HG02973 (cell line): ENCODE measurements around the gene LRRC40.

ENCODE experiments used
- ATAC-seq: cut with Tn5 transposase; IDR thresholded peaks from one replicate; pipeline ENCODE4 v1.9.1; 2021; ENCODE audit warnings: moderate library complexity; ENCODE audit not compliant: unreplicated experiment

Gene LRRC40

DNA sequence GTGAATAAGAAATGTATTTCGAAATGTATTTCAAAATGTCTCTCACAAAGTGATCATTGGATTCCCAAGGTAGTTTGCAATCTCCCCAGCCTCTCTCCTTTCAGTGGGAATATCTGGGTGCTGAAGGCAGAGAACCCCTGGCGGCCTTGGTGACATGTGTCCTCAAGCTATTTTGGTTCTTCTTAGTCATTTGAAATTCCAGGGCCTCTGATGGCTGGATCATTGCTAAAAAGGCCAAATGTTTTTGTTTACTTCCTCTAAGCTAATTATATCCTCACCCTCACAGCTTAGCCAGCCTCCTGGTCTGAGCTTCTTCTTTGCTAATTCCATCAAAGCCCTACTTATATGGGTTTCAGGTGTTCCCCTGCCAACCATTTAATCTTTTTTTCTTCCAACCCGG lies 71.2 kb downstream of the LRRC40 start:
- no peak for ATAC-seq

DNA sequence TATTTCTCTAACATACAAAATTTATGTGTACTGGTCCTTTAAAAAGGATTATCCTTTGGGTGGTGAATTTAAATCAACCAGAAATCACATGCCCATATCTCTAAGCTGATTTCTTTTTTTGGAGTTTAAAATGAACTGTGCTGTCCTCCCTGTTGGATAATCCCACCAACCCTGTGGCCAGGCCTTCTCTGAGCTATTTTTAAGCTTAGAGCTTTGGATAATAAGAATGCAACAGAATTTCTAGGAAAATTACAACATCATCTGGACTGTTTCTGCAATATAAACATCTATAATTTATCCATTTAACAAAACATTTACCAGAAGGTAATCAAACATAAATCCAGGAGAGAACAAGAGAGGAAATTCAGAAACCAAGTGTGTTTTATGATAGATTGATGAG lies 88.3 kb downstream of the LRRC40 start:
- ATAC-seq, result no peak

DNA sequence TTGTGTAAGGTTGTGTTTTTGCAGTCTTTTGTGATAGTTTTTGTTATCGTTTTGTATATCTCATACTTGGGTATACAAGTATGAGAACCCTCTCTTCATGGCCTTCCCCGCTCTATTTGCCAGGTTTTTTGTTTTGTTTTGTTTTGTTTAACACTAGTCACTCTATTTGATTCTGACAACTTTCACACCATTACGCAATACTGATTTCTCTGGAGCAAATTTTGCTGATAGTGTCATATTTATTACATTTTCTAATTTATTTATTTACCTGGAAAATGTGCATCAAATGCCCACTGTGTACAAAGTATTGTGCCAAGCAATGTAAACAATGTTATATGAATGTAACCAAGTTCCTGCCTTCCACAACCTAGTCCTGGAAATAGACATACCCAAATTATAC lies 90.1 kb downstream of the LRRC40 start:
- ATAC-seq, result no peak

DNA sequence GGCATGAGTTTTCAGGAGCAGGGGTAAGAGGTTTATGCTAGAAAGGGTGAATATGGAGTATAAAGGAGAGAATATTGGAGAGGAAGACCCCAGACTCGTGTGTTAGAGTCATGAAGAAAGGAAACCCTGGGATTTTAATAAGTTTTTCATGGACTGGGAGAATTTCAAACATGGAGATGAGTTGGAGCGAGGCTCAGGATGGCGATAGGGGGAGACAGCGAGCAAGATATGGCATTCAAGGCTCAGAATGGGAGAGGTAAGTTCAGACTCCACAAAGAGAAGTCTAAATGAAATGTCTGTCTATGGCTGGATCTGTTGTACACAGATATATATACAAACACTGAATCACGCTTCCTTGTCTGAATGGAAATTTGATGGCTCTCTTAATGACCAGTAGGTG lies 92.5 kb downstream of the LRRC40 start:
- no peak for ATAC-seq

DNA sequence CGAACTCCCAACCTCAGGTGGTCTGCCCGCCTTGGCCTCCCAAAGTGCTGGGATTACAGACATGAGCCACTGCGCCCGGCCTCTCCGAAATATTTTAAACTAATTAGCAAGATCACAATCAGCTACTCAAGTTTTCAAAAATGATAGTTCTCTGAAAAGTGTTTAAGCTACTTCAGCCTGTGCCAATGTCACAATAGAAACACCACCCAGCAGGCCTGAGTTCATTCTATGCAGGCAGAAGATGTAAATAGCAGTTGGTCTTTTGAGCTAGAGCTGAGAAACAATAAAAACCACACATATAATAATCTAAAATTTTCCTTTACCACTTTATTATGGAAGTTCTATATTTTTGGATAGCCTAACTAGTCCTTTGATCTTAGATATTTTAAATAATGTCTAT lies 96.1 kb downstream of the LRRC40 start:
- no peak for ATAC-seq

DNA sequence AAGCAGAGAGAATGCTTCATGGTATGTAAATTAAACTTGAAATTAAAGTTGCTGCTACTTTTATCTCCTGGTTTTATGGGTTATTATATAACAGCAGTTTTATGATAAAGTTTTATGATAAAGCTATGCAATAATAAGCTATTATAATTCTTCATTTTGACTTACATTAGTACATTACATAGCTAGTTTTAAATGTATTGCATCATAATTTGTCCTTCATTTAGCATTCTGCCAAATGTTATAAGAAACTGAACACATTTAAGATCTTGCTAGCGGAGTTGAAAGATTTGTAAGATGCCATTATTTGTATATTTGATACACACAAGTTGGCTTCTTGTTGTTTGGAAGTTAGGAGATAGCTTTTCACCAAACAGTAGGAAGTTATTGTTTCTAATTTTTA lies 101.6 kb downstream of the LRRC40 start:
- ATAC-seq, result no peak

DNA sequence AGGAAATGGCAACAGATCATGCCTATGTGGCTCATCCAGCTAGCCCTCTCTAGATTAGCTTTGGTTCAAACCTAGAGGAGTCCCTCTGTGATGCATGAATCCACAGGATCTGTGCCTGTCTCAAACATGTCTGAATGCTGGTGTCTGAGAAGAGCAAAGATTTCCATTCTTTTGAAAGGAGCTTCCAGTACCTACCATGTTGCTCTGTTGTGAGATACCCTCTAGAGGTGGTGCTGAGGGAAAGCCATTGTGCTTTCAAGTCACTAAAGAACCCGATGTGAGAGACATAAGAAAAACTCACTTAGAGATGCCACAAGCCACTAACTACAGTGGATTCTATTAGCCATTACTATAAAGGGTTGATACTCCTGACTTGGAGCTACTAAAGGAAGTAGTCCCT lies 103.6 kb downstream of the LRRC40 start:
- no peak for ATAC-seq

DNA sequence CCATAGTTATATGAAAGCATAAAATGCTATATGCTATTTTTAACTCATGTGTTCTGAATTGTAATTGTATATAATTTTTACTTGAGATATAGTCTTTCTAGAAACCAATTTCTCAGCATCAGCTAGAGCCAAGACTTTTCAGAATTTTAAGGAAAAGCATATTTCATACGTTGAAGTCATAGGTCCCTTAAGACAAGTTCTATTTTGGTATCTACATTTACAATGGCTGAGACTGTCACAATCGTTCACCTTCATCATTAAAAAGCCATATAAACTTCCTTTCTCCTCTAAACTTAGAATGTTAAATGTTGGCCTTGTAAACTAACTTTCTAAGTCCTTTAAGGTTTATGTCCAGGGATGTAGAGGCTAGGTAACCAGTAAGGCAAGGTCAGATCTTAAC lies 104.1 kb downstream of the LRRC40 start:
- ATAC-seq, result no peak
